ENCODE results near the gene ANKRD42.
A peak's percentile ranks its signal among the peaks of the same experiment; 100 is the strongest.

Gene ANKRD42

GRCh38 chr11:83272627-83273026 lies 79.1 kb downstream of the ANKRD42 start:
- peak; percentile 74 for DNase-seq (ENCODE audit: low read depth)
- no peak for TF ChIP-seq CTCF (conservative IDR thresholded peaks at IDR 0.05; ENCODE audit: low read depth, low read length)
- no peak overlapping the region for H3K4me3 ChIP-seq (ENCODE audit: low read depth, low read length)

GRCh38 chr11:83275888-83276641 lies 82.6 kb downstream of the ANKRD42 start:
- TF ChIP-seq CTCF (conservative IDR thresholded peaks at IDR 0.05; ENCODE audit: low read depth, low read length), result no peak
- no peak overlapping the region for H3K4me3 ChIP-seq (ENCODE audit: low read depth, low read length)
- no peak for DNase-seq (ENCODE audit: low read depth)

- peak; percentile 71 for DNase-seq (ENCODE audit: low read depth)
- no peak for TF ChIP-seq CTCF (conservative IDR thresholded peaks at IDR 0.05; ENCODE audit: low read depth, low read length)
- no peak overlapping the region for H3K4me3 ChIP-seq (ENCODE audit: low read depth, low read length)
Observed at GRCh38 chr11:83278351-83278750, 84.8 kb downstream of the ANKRD42 start.

- TF ChIP-seq CTCF (conservative IDR thresholded peaks at IDR 0.05; ENCODE audit: low read depth, low read length), result no peak
- peak; percentile 36 for DNase-seq (ENCODE audit: low read depth)
- no peak overlapping the region for H3K4me3 ChIP-seq (ENCODE audit: low read depth, low read length)
Observed at GRCh38 chr11:83280256-83280655, 86.7 kb downstream of the ANKRD42 start.

GRCh38 chr11:83282084-83282716 lies 88.7 kb downstream of the ANKRD42 start:
- DNase-seq (ENCODE audit: low read depth), result peak; percentile 9
- no peak overlapping the region for H3K4me3 ChIP-seq (ENCODE audit: low read depth, low read length)
- TF ChIP-seq CTCF (conservative IDR thresholded peaks at IDR 0.05; ENCODE audit: low read depth, low read length), result no peak

GRCh38 chr11:83284501-83285150 lies 91.1 kb downstream of the ANKRD42 start:
- DNase-seq (ENCODE audit: low read depth), result peak; percentile 10
- H3K4me3 ChIP-seq (ENCODE audit: low read depth, low read length), result peak overlapping the region; percentile 95
- TF ChIP-seq CTCF (conservative IDR thresholded peaks at IDR 0.05; ENCODE audit: low read depth, low read length), result no peak
